Endometrium (tissue), 2 donors: Measurements from ENCODE around the gene ATP6V1B1.

Experiments
- FAIRE-seq: peaks from 2 replicates; lab custom pipeline; 2012; peaks lifted over from hg19 to GRCh38; lab: Jason Lieb, UNC
- donor health status: control.
- donor health status: control.

Gene ATP6V1B1

DNA sequence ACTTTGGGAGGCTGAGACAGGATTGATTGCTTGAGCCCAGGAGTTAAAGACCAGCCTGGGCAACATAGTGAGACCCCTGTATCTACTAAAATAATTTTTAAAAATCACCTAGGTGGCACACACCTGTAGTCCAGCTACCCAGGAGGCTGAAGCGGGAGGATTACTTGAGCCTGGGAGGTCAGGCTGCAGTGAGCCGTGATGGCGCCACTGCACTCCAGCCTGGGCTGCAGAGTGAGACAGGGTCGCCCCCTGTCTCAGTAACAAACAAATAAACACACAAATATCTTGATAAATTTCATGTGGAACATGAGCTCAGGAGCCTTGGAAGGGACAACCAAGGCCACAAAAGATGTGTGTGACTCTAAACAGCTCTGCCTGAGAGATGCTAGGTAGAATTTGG is 31.0 kb downstream of the ATP6V1B1 start:
- FAIRE-seq: no peak

GRCh38 chr2:70967189-70967588 is 31.5 kb downstream of the ATP6V1B1 start:
- FAIRE-seq: no peak

GRCh38 chr2:70974592-70974991 is 38.9 kb downstream of the ATP6V1B1 start:
- FAIRE-seq: no peak

GRCh38 chr2:70975237-70975636 is 39.5 kb downstream of the ATP6V1B1 start:
- no peak for FAIRE-seq

DNA sequence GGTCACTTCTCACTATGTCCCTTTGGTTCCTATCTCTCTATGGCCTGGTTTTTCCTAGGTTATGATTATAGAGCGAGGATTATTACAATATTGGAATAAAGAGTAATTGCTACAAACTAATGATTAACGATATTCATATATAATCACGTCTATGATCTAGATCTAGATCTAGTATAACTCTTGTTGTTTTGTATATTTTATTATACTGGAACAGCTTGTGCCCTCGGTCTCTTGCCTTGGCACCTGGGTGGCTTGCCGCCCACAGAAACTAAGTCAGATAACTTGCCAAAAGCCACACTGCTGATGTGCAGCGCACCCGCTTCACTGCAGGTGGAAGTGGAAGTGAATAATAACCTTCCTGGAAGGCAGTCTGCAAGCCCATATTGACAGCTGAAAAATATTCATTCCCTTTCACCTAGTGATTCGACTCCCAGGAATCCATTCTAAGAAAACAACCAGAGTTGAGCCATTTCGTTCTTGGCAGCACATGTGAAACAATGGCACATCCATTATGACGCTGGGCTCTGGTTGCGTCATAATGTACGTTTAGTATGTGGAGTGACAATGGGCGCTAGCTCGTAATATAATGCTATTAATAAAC is 42.0 kb downstream of the ATP6V1B1 start:
- no peak for FAIRE-seq

- no peak for FAIRE-seq
Measured at GRCh38 chr2:70978341-70979179, 42.9 kb downstream of the ATP6V1B1 start, which contains the start of gene ANKRD53. Gene ANKRD53, plus strand, starts transcription at chr2:70978630. Its CDS starts 16 bp downstream, at chr2:70978646.

DNA sequence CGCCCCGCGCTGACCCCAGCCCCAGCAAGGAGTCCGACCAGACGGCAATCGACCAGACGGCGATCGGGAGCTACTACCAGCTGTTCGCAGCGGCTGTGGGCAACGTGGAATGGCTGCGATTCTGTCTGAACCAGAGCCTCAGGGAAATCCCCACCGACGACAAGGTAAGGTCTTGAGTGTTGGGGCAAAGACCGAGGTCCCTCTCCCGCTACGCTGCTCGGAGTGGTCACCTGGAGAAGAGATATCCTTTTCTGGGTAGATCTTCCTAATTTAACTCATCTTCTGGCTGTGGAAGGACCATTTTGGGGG is 43.4 kb downstream of the ATP6V1B1 start:
- no peak for FAIRE-seq

DNA sequence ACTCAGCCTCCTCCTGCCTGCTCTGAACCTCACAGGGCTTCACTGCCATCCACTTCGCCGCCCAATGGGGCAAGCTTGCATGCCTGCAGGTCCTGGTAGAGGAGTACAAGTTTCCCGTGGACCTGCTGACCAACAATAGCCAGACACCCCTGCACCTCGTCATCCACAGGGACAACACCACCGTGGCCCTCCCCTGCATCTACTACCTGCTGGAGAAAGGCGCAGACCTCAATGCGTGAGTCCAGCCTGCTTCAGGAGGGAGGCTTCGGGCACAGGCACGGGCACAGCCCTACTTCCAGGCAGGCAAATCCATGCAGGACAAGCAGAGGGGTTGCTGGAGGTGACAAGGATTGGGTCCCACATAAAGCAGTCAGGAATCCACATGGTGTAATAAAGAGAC is 43.9 kb downstream of the ATP6V1B1 start:
- FAIRE-seq: no peak

- FAIRE-seq: no peak
Measured at GRCh38 chr2:70981421-70981820, 45.7 kb downstream of the ATP6V1B1 start.

- FAIRE-seq: no peak
Measured at GRCh38 chr2:70981866-70982810, 46.4 kb downstream of the ATP6V1B1 start.

DNA sequence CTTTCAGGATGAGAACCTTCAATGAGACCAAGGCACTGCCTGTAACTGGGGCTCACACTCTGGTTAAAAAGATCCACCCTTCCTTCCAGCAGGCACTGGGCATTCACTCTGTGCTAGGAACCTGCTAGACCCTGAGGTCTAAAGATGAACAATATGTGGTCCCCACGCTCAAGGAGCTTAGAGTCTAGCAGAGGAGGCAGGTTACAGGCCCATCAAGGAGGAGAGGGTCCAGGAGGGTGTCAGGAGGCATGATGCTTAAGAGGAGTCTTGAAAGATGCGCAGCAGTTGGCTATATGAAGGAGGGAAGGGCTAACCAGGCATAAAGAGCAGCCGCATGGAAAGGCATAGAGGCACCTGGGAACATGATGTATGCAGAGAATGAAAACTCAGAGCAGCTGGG is 47.3 kb downstream of the ATP6V1B1 start:
- FAIRE-seq: no peak

DNA sequence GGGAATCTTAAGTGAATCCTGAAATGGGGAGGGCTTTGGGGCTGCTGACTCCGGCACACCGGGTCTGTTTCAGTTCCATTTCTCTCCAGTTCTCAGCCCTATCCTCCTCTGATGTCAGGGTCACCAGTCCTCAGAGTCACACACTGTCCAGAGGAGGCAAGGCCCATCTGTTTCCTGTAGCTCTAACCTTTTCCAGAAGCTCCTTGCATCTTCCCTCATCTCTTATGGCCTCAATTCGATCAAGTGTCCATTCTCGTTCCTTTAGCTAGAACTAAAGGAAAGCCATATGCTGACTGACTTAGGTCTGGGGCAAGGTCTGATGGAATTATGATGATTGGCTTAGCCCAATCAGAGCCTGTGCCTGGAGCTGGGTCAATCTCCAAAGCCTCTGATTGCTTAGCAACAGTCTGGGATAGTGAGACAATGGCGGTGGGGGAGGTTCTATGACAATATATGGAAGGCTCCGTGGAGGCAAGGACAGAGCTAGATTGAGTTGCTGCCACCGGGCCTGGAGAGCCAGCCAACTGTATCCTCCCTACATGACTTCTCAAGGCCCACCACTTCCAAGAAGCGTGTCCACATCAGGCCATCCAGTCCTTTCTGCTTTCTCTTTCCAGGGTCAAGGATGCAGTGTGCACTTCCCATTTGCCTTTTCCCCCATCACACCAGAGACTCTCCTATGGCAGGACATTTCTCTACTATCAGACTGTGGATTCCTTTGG is 48.0 kb downstream of the ATP6V1B1 start:
- no peak for FAIRE-seq

DNA sequence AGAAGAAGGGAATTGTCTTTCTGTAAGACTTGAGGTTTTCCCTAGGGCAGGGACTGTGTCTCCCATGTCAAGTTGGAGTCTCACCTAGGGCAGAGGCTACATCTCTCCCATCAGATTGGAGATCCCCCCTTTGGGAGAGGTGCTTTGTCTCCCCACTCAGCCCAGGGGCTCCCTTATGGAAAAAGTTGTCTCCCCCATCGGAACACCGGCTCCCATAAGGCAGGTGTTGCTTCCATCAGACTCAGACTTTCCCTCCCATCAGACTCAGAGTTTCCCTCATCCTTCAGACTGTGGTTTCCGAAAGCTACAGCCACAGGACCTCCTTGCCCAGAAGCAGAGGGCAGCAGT is 48.5 kb downstream of the ATP6V1B1 start:
- no peak for FAIRE-seq

- no peak for FAIRE-seq
Measured at GRCh38 chr2:70984576-70985282, 49.0 kb downstream of the ATP6V1B1 start.

GRCh38 chr2:70985283-70985688 is 49.6 kb downstream of the ATP6V1B1 start:
- FAIRE-seq: no peak

GRCh38 chr2:70985956-70986355 is 50.3 kb downstream of the ATP6V1B1 start:
- FAIRE-seq: no peak

DNA sequence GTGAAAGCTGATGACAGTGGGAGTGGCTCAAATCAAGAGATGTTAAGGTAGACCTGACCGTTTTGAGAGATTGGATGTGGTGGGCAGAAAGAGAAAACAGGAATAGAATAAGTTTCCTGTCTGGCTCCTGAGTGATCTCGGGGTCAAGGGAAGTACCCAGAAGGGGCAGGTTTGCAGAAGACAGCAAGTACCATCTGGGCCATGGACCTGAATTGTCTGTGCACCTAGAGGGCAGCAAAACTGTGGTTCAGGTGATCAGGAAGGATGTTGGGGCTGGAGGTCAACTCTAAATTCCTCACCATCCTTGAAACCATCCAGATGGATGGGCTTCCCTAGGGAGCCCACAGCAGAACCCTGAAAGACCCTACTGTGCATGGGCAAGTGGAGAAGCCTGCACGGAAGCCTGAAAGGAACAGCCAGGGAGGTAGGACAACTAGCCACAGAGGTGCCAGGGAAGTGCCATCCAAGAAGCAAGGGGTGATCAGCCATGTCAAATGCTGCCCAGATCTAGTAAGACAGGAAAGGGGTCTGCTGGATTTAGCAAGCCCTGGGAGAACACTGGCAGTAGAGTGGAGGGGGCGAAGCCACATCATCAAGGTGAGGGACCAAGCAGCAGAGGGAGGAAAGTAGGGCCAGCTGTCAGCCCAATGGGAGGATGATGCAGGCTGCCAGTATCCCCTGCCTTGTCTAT is 50.9 kb downstream of the ATP6V1B1 start:
- FAIRE-seq: no peak

GRCh38 chr2:70987386-70987785 is 51.7 kb downstream of the ATP6V1B1 start:
- FAIRE-seq: no peak

- no peak for FAIRE-seq
Measured at GRCh38 chr2:70988151-70988550, 52.5 kb downstream of the ATP6V1B1 start.

DNA sequence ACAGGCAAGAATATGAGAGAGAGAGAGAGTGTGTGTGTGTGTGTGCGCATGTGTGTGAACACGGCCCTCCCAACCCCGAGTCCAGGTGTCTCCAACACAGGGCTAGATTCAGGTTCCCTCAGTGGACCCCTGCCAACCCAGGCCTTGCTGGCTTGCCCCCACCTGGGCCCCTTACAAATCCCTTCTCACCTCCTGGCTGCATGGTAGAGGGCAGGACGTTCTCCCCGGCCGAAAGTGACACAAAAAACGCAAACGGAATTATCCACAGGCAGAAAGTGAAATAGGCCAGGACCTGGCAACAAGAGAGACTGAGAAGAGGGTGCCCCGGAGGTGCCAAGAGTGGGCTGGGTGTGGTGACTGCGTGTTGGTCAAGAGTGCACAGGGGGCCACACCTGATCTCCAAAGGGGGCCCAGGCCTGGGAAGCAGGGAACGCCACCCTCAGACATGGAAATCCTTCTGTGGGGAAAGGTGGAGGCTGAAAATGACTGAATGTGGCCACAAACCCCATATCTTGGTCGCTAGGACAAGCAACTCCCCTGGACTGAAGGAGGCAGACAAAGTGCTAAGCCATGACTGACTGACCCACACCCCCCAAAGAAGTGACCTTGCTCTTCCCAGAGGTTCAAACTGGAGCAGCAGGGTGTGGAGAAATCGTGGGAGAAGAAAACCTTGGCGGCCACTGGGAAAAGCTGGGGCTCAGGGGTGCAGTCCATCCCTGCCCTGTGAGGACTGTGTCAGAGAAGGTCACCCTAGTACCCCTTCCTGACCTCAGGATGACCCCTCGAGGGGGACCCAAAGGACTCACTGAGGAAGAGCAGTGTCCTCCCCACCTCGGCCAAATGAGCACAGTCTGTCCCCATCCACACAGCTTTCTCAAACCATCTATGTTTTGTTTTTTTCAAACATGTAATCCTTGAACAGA is 53.3 kb downstream of the ATP6V1B1 start:
- no peak for FAIRE-seq
